H1 (cell line): ENCODE data around the gene WDR59. TPM values are rescaled to one million over a fixed set of nuclear protein-coding genes. Genes with fewer than 3 reads are reported as not detected.

ENCODE experiments used
- CTCF ChIA-PET: fragments of 300-600 bp; sonication (Branson Sonifier 250); formaldehyde crosslinking; loops from one replicate; lab custom pipeline; 2021; ENCODE audit not compliant: partially characterized antibody; lab: Charles Lee
- POLR2A ChIA-PET: fragments of 300-600 bp; sonication (Branson Sonifier 250); formaldehyde crosslinking; loops from one replicate; lab custom pipeline; 2021; ENCODE audit warnings: inconsistent platforms; ENCODE audit not compliant: partially characterized antibody; lab: Charles Lee
- DNase-seq, 2 experiments: peaks; one replicate each; pipeline versions ENCODE4 v3.0.0 to v3.0.0-alpha.2; 2010 to 2022; ENCODE audit warnings: low spot score in 2 of 2, low read depth in 1 of 2, mixed read lengths in 1 of 2
- FAIRE-seq: peaks from 2 replicates; lab custom pipeline; 2011; peaks lifted over from hg19 to GRCh38; lab: Jason Lieb, UNC
- H2AFZ ChIP-seq: 2 replicates; pipeline ENCODE4 v1.8.1; 2012; ENCODE audit warnings: low read length, inconsistent platforms
- H2AK5ac ChIP-seq: 2 replicates; pipeline ENCODE4 v1.6.1; 2013; ENCODE audit warnings: low read depth, low read length
- H2BK120ac ChIP-seq: replicated peaks from 2 replicates; pipeline ENCODE3; 2013; ENCODE audit warnings: low read depth, low read length, inconsistent platforms
- H2BK12ac ChIP-seq: 2 replicates; pipeline ENCODE4 v1.6.1; 2013; ENCODE audit warnings: low read depth, low read length
- H2BK15ac ChIP-seq: 2 replicates; pipeline ENCODE4 v1.6.1; 2013; ENCODE audit warnings: low read length
- H2BK20ac ChIP-seq: 2 replicates; pipeline ENCODE4 v1.6.1; 2013; ENCODE audit warnings: low read length
- H2BK5ac ChIP-seq: 2 replicates; pipeline ENCODE4 v1.6.1; 2013; ENCODE audit warnings: low read depth, low read length
- H3K14ac ChIP-seq: 2 replicates; pipeline ENCODE4 v1.6.1; 2013; ENCODE audit warnings: inconsistent platforms; ENCODE audit not compliant: insufficient read length
- H3K18ac ChIP-seq: 2 replicates; pipeline ENCODE4 v1.6.1; 2013; ENCODE audit warnings: low read length; ENCODE audit errors: extremely low read depth
- H3K23ac ChIP-seq: 2 replicates; pipeline ENCODE4 v1.6.1; 2013; ENCODE audit warnings: inconsistent platforms; ENCODE audit not compliant: insufficient read length
- H3K23me2 ChIP-seq: 2 replicates; pipeline ENCODE4 v1.6.1; 2013; ENCODE audit warnings: low read depth, low read length
- H3K27ac ChIP-seq: 2 replicates; pipeline ENCODE4 v1.6.1; 2011; ENCODE audit warnings: low read depth, low read length, inconsistent platforms
- H3K27me3 ChIP-seq, 4 experiments: replicated peaks in 1 of 4; 1 replicate in 1 of 4; 2 replicates in 3 of 4; pipeline versions ENCODE4 v1.6.1 to v1.8.1; 2011 to 2013; ENCODE audit warnings: low read length in 3 of 4, mild to moderate bottlenecking in 3 of 4, inconsistent platforms in 2 of 4, mixed read lengths in 2 of 4, moderate library complexity in 1 of 4; ENCODE audit not compliant: control insufficient read depth in 3 of 4, insufficient read depth in 3 of 4; ENCODE audit errors: extremely low read depth in 1 of 4
- H3K36me3 ChIP-seq, 4 experiments: 2 replicates each; pipeline versions ENCODE4 v1.6.1 to v1.8.1; 2011 to 2013; ENCODE audit warnings: mild to moderate bottlenecking in 4 of 4, low read length in 3 of 4, moderate library complexity in 2 of 4, control low read depth in 1 of 4, inconsistent platforms in 1 of 4; ENCODE audit not compliant: insufficient read depth in 4 of 4, control insufficient read depth in 2 of 4
- H3K4ac ChIP-seq: replicated peaks from 2 replicates; pipeline ENCODE3; 2013; ENCODE audit warnings: low read length, low read depth, mixed read lengths, inconsistent platforms; ENCODE audit not compliant: insufficient read length
- H3K4me1 ChIP-seq, 4 experiments: replicated peaks in 1 of 4; 1 replicate in 1 of 4; 2 replicates in 3 of 4; pipeline versions ENCODE4 v1.6.1 to v1.8.1; 2011 to 2013; ENCODE audit warnings: low read length in 3 of 4, inconsistent platforms in 2 of 4, mixed read lengths in 1 of 4; ENCODE audit not compliant: insufficient read depth in 4 of 4, control insufficient read depth in 3 of 4
- H3K4me2 ChIP-seq, 2 experiments: 2 replicates each; pipeline versions ENCODE4 v1.6.1 to v1.8.1; 2011 to 2013; ENCODE audit warnings: low read depth in 2 of 2, low read length in 2 of 2, control low read depth in 1 of 2, inconsistent platforms in 1 of 2, mild to moderate bottlenecking in 1 of 2; ENCODE audit not compliant: insufficient read depth in 1 of 2
- H3K4me3 ChIP-seq, 4 experiments: fragments of 200-600, 300-600 bp in 1 of 4; sonication (generic), shearing (Covaris generic), sonication (Bioruptor Twin) in 1 of 4; 2 replicates each; pipeline versions ENCODE4 v1.5.1 to v1.8.1; 2011 to 2016; ENCODE audit warnings: low read length in 4 of 4, low read depth in 3 of 4, control low read depth in 2 of 4, inconsistent platforms in 2 of 4, mild to moderate bottlenecking in 2 of 4, mixed read lengths in 1 of 4, moderate library complexity in 1 of 4; ENCODE audit not compliant: insufficient read depth in 2 of 4; ENCODE audit errors: extremely low read depth in 1 of 4
- H3K56ac ChIP-seq: replicated peaks from 2 replicates; pipeline ENCODE3; 2013; ENCODE audit warnings: low read depth, mild to moderate bottlenecking, mixed read lengths, low read length, inconsistent platforms; ENCODE audit not compliant: insufficient read length
- H3K79me1 ChIP-seq: 2 replicates; pipeline ENCODE4 v1.6.1; 2013; ENCODE audit warnings: low read depth, low read length, control low read depth
- H3K79me2 ChIP-seq, 2 experiments: 2 replicates each; pipeline versions ENCODE4 v1.6.1 to v1.8.1; 2012 to 2013; ENCODE audit warnings: low read length in 2 of 2, mild to moderate bottlenecking in 2 of 2, inconsistent platforms in 1 of 2; ENCODE audit not compliant: insufficient read depth in 2 of 2, control insufficient read depth in 1 of 2
- H3K9ac ChIP-seq, 4 experiments: replicated peaks in 1 of 4; 1 replicate in 1 of 4; 2 replicates in 3 of 4; pipeline versions ENCODE4 v1.6.1 to v1.8.1; 2011 to 2013; ENCODE audit warnings: low read depth in 3 of 4, low read length in 3 of 4, control low read depth in 2 of 4, mild to moderate bottlenecking in 2 of 4, moderate library complexity in 2 of 4, inconsistent platforms in 1 of 4; ENCODE audit errors: extremely low read depth in 1 of 4
- H3K9me3 ChIP-seq, 2 experiments: 2 replicates each; pipeline versions ENCODE4 v1.6.1 to v1.8.1; 2012 to 2013; ENCODE audit warnings: mild to moderate bottlenecking in 2 of 2, moderate library complexity in 2 of 2, control low read depth in 1 of 2, inconsistent platforms in 1 of 2, low read depth in 1 of 2, low read length in 1 of 2, mixed read lengths in 1 of 2; ENCODE audit not compliant: insufficient read depth in 2 of 2
- H4K20me1 ChIP-seq, 2 experiments: replicated peaks in 1 of 2; 2 replicates each; pipeline versions ENCODE3 to v1.8.1; 2011 to 2013; ENCODE audit warnings: inconsistent platforms in 2 of 2, low read length in 2 of 2, mild to moderate bottlenecking in 1 of 2; ENCODE audit not compliant: insufficient read depth in 2 of 2, control insufficient read depth in 1 of 2
- H4K5ac ChIP-seq: 2 replicates; pipeline ENCODE4 v1.6.1; 2013; ENCODE audit warnings: low read length, low read depth, mixed read lengths, inconsistent platforms; ENCODE audit not compliant: insufficient read length
- H4K8ac ChIP-seq: 2 replicates; pipeline ENCODE4 v1.8.0; 2013; ENCODE audit warnings: mild to moderate bottlenecking, moderate library complexity, low read length, inconsistent platforms; ENCODE audit not compliant: insufficient read depth; ENCODE audit errors: extremely low read depth
- H4K91ac ChIP-seq: replicated peaks from 2 replicates; pipeline ENCODE3; 2013; ENCODE audit warnings: low read length, mixed read lengths, inconsistent platforms; ENCODE audit not compliant: insufficient read length
- CBX5 ChIP-seq: fragments of 300-800, 300-1000 bp; sonication (generic); IDR thresholded peaks from 2 replicates; pipeline ENCODE4 v1.7.1; 2016; ENCODE audit warnings: antibody characterized with exemption, low read length, low read depth
- CBX8 ChIP-seq: fragments of 300-800, 300-1000 bp; sonication (generic); IDR thresholded peaks from 2 replicates; pipeline ENCODE4 v1.7.1; 2016; ENCODE audit warnings: low read depth, low read length, borderline replicate concordance
- CEBPB ChIP-seq: IDR thresholded peaks from 2 replicates; pipeline ENCODE4 v1.6.1; 2012; ENCODE audit warnings: low read depth, low read length
- EZH2 ChIP-seq: fragments of 200-600 bp; sonication (generic); IDR thresholded peaks from 2 replicates; pipeline ENCODE4 v1.7.1; 2012; ENCODE audit warnings: low read depth, mild to moderate bottlenecking, moderate library complexity, low read length, inconsistent platforms; ENCODE audit not compliant: severe bottlenecking
- KDM5A ChIP-seq: fragments of 200-600 bp; IDR thresholded peaks from 2 replicates; pipeline ENCODE4 v1.7.1; 2012; ENCODE audit warnings: mild to moderate bottlenecking, low read length, inconsistent platforms, mixed read lengths
- RFX5 ChIP-seq: IDR thresholded peaks from 2 replicates; pipeline ENCODE4 v1.6.1; 2011; ENCODE audit warnings: low read depth, low read length, improper control_type of control experiment, borderline replicate concordance
- RNF2 ChIP-seq: fragments of 200-900, 300-1000 bp; sonication (generic); IDR thresholded peaks from 2 replicates; pipeline ENCODE4 v1.7.1; 2016; ENCODE audit warnings: borderline replicate concordance, low read depth, mild to moderate bottlenecking, antibody characterized with exemption, low read length; ENCODE audit not compliant: poor library complexity, severe bottlenecking; ENCODE audit errors: missing control alignments
- SIX5 ChIP-seq: IDR thresholded peaks from 2 replicates; pipeline ENCODE4 v1.6.1; 2011; ENCODE audit warnings: mild to moderate bottlenecking, low read depth, low read length
- WGBS, 2 experiments: shearing (Covaris generic) in 1 of 2; methylation state at CpG; one replicate each; pipeline versions ENCODE4 v1.1.6 to v1.1.7; 2013 to 2015; ENCODE audit warnings: low lambda C conversion rate in 2 of 2, mixed read lengths in 2 of 2, inconsistent platforms in 1 of 2, low coverage in 1 of 2, missing lambda C conversion rate in 1 of 2; ENCODE audit not compliant: insufficient replicate concordance in 2 of 2, insufficient coverage in 1 of 2, insufficient read length in 1 of 2; ENCODE audit errors: extremely low coverage in 1 of 2, missing lambda C conversion rate in 1 of 2; 5-methylcytosine and 5-hydroxymethylcytosine counted together
- polyA plus RNA-seq, 7 experiments: library from polyadenylated mRNA; depleted of rRNA in 3 of 7; stranded (reverse) in 5 of 7; unstranded in 2 of 7; fragments of >200 nt in 5 of 7; fragments of 200-250 nt in 2 of 7; gene quantifications; 1 replicate in 5 of 7; 2 replicates in 1 of 7; 4 replicates in 1 of 7; pipeline versions ENCODE4 v1.2.1 to v1.2.3, GENCODE V29; 2011 to 2013; ENCODE audit warnings: missing spikeins in 2 of 7, mixed read lengths in 2 of 7
- total RNA-seq: library from RNA; stranded (reverse); fragmentation: NEBNext Ultra II Directional; extraction: Animal tissue kit (Norgen Biotek cat#: 25700); gene quantifications from 2 replicates; pipeline ENCODE4 v1.2.1, GENCODE V29; 2021

The WDR59 gene
- total and polyA plus RNA-seq, 2 of the 8 experiments (the other 6 are each of a cell fraction or from before 2014, with no cell fraction given) = 84.2 to 124 TPM

GRCh38 chr16:75024594-75024993 lies 39.7 kb upstream of the WDR59 start:
- Histone ChIP-seq H3K9me3 (peaks cover 5 to 7% of the 10 kb centered on the region in 2 experiments; a peak in 2 of 4 replicates), H2BK12ac (no peak overlapping the region), H3K4me2 (no peak overlapping the region), H2BK120ac (no peak overlapping the region), H2AFZ (no peak overlapping the region), H3K14ac (no peak overlapping the region), H3K36me3 (peaks cover 0 to 10% (median 1%) of the 10 kb centered on the region in 4 experiments; a peak in 3 of 8 replicates), H2BK20ac (no peak overlapping the region), H4K5ac (no peak overlapping the region), H3K27me3 (no peaks in the 10 kb centered on the region), H3K18ac (no peak overlapping the region), H3K23me2 (no peaks in the 10 kb centered on the region), H3K79me2 (peaks cover 7 to 84% of the 10 kb centered on the region in 2 experiments), H2AK5ac (no peak overlapping the region), H4K8ac (no peak overlapping the region), H3K79me1 (peaks cover 6% of the 10 kb centered on the region), H3K4me3 (no peak overlapping the region), H2BK5ac (no peak overlapping the region), H3K56ac (no peak overlapping the region), H4K91ac (no peak overlapping the region), H3K4ac (no peak overlapping the region), H3K9ac (no peak overlapping the region), H3K27ac (no peak overlapping the region), H3K4me1 (no peaks in the 10 kb centered on the region; a peak in 1 of 7 replicates), H4K20me1 (peaks cover 4 to 10% of the 10 kb centered on the region in 2 experiments), H3K23ac (no peak overlapping the region), H2BK15ac (no peak overlapping the region)
- 80% methylated on average over 4 of the region's 4 CpGs; no CpG with 5 or more reads in 1 of the 2 experiments for WGBS, 2 experiments
- TF ChIP-seq CBX8 (no peak), RNF2 (no peak), KDM5A (no peak), CBX5 (no peak), RFX5 (no peak), EZH2 (no peak), CEBPB (no peak), SIX5 (no peak)
- ChIA-PET CTCF (interaction anchor here (2.0 kb wide), 1 partner anchor 87 kb away, joined by 7 read pairs; no protein-coding TSS in a partner anchor), POLR2A (no interaction called here)
- FAIRE-seq = no peak
- no peak for DNase-seq
